ENCODE results near the gene RELN.

The RELN gene

GRCh38 chr7:103889451-103889850, 100.0 kb downstream of the RELN start:
- DNase-seq: no peak

GRCh38 chr7:103888603-103889153, 100.8 kb downstream of the RELN start:
- no peak for DNase-seq

GRCh38 chr7:103887853-103888602, 101.4 kb downstream of the RELN start:
- DNase-seq: no peak

GRCh38 chr7:103887050-103887449, 102.4 kb downstream of the RELN start:
- DNase-seq: no peak

GRCh38 chr7:103879928-103880600, 109.4 kb downstream of the RELN start:
- no peak for DNase-seq

GRCh38 chr7:103879411-103879810, 110.0 kb downstream of the RELN start:
- no peak for DNase-seq

GRCh38 chr7:103877565-103877964, 111.9 kb downstream of the RELN start:
- no peak for DNase-seq

GRCh38 chr7:103875718-103876117, 113.7 kb downstream of the RELN start:
- DNase-seq: no peak

GRCh38 chr7:103871473-103871872, 118.0 kb downstream of the RELN start:
- no peak for DNase-seq

- no peak for DNase-seq
Observed at GRCh38 chr7:103870664-103871063, 118.8 kb downstream of the RELN start.

- DNase-seq: no peak
Observed at GRCh38 chr7:103867874-103868273, 121.6 kb downstream of the RELN start.

- no peak for DNase-seq
Observed at GRCh38 chr7:103866919-103867318, 122.5 kb downstream of the RELN start.

GRCh38 chr7:103865442-103865841, 124.0 kb downstream of the RELN start:
- no peak for DNase-seq

GRCh38 chr7:103862302-103863035, 127.0 kb downstream of the RELN start:
- DNase-seq: no peak

GRCh38 chr7:103859709-103860108, 129.7 kb downstream of the RELN start:
- no peak for DNase-seq

- no peak for DNase-seq
Observed at GRCh38 chr7:103857435-103857834, 132.0 kb downstream of the RELN start.

- DNase-seq: no peak
Observed at GRCh38 chr7:103856929-103857328, 132.5 kb downstream of the RELN start.

- no peak for DNase-seq
Observed at GRCh38 chr7:103855671-103856070, 133.8 kb downstream of the RELN start.

GRCh38 chr7:103854611-103855010, 134.8 kb downstream of the RELN start:
- no peak for DNase-seq

GRCh38 chr7:103851357-103851756, 138.1 kb downstream of the RELN start:
- peak; percentile 9 for DNase-seq

- no peak for DNase-seq
Observed at GRCh38 chr7:103843689-103844480, 145.6 kb downstream of the RELN start.

- no peak for DNase-seq
Observed at GRCh38 chr7:103833401-103833800, 156.1 kb downstream of the RELN start.

GRCh38 chr7:103832438-103832837, 157.0 kb downstream of the RELN start:
- DNase-seq: no peak
